GM12891 (cell line): ENCODE results near the gene TAP2.

Experiments
- PAX5 ChIP-seq: IDR thresholded peaks from 2 replicates; pipeline ENCODE4 v1.6.1; 2011; ENCODE audit warnings: low read length, moderate library complexity, mild to moderate bottlenecking; ENCODE audit not compliant: insufficient read depth, severe bottlenecking
- POLR2A ChIP-seq: IDR thresholded peaks from 2 replicates; pipeline ENCODE4 v1.6.1; 2011; ENCODE audit warnings: low read depth, low read length, control low read depth
- POLR2AphosphoS5 ChIP-seq: IDR thresholded peaks from 2 replicates; pipeline ENCODE4 v1.6.1; 2011; ENCODE audit warnings: low read depth, low read length, control low read depth
- POU2F2 ChIP-seq: IDR thresholded peaks from 2 replicates; pipeline ENCODE4 v1.6.1; 2011; ENCODE audit warnings: low read depth, mild to moderate bottlenecking, control low read depth, low read length, moderate library complexity
- TAF1 ChIP-seq: IDR thresholded peaks from 2 replicates; pipeline ENCODE4 v1.6.1; 2011; ENCODE audit warnings: low read depth, low read length, control low read depth

DNA sequence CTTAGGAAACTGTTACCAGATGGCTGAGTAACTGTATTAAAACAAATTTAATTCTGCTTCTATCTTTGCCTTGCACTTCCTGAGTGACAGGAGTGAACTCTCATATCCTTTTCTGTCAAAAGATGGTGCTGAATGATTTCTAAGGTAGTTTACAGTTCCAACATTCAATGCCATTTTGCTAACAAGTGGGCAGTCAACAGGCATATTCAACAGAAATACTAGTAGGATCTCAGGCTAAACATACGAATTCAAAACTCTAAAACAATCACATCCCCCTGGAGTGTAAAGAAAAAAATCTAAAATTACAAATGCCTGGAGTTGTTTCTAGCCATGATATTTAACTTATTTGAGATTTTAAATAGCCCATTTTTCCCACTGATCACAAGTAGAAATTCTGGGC lies 22.1 kb upstream of the TAP2 start:
- TF ChIP-seq POLR2A (no peak), POLR2AphosphoS5 (no peak), TAF1 (no peak), POU2F2 (no peak), PAX5 (no peak)
